ENCODE measurements around the gene DCTN4. TPM values are rescaled to one million over a fixed set of nuclear protein-coding genes. Genes with fewer than 3 reads are reported as not detected.

The DCTN4 gene
- total and polyA plus RNA-seq, 9 of the 15 experiments (the other 6 are each of a cell fraction or from before 2014, with no cell fraction given) = 20.4 to 64.9 (median 49.9) TPM

DNA sequence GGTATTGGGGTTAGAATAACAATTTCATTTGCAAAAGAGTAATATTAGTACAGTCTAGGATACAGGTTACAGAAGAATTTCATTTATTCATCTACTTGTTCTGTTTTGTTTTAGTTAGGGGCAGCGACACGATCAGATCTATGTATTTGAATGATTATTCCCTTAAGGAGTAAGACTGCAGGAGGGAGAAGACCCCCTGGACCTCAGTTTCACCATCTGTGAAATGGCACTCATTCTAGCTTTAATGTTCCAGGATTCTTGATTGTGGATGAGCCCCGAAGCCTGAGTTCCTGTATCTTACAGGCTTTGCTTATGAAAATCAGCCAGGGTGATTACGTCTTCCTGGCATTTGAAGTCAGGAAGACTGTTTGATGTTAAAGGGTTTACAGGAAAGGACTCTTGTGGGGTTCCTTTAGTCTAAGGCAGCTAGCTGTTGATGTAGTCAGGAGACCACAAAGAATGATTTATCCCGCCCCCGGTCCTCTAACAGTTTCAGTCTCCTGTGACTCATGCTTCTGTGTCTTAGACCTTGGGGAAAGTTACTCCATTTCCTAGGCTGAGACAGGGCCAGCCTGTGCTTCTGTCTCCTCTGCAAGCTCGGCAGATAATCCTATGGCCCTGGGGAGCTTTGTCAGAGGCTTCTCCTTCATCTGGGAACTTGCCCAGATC is 31.3 kb upstream of the DCTN4 start (continued):
- TF ChIP-seq POLR2G (IDR thresholded peaks at IDR 0.05; ENCODE audit: low read depth, low read length) (no peak), ELF2 (CRISPR knock-in tag; IDR thresholded peaks at IDR 0.05) (no peak), CHCHD3 (CRISPR knock-in tag; IDR thresholded peaks at IDR 0.05) (no peak), MEIS2 (IDR thresholded peaks at IDR 0.05; ENCODE audit: partially characterized antibody) (peak; percentile 74), RBM25 (IDR thresholded peaks at IDR 0.05; ENCODE audit: low read depth, low read length, severe bottlenecking) (peak; percentile 95), XRCC3 (IDR thresholded peaks at IDR 0.05) (no peak), ARID1B (IDR thresholded peaks at IDR 0.05) (peak; percentile 19; the same call in 1 of the 2 replicates), MAFF (IDR thresholded peaks at IDR 0.05; ENCODE audit: low read length) (no peak), ZNF239 (CRISPR knock-in tag; IDR thresholded peaks at IDR 0.05) (no peak), DPF2 (IDR thresholded peaks at IDR 0.05) (0 out of 2 replicates have a peak, but pooled peaks have one; percentile 25), ZNF316 (IDR thresholded peaks at IDR 0.05) (no peak)
- TF ChIP-seq, protein P1, sequence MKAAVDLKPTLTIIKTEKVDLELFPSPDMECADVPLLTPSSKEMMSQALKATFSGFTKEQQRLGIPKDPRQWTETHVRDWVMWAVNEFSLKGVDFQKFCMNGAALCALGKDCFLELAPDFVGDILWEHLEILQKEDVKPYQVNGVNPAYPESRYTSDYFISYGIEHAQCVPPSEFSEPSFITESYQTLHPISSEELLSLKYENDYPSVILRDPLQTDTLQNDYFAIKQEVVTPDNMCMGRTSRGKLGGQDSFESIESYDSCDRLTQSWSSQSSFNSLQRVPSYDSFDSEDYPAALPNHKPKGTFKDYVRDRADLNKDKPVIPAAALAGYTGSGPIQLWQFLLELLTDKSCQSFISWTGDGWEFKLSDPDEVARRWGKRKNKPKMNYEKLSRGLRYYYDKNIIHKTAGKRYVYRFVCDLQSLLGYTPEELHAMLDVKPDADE (conservative IDR thresholded peaks at IDR 0.05; ENCODE audit: control insufficient read depth, low read depth, low read length) = no peak
